Gastroesophageal sphincter (tissue), 3 donors: ENCODE results near the gene MTARC2.

Experiments
- CTCF ChIP-seq, 4 experiments: fragments of 200-600 bp in 2 of 4; fragments of 450-650 bp in 2 of 4; sonication (generic) in 1 of 4; IDR thresholded peaks; one replicate each; pipeline ENCODE4 v1.5.1; 2017 to 2019; ENCODE audit warnings: antibody characterized with exemption in 4 of 4, mild to moderate bottlenecking in 2 of 4, moderate library complexity in 2 of 4
- POLR2A ChIP-seq, 2 donors: fragments of 450-650 bp; IDR thresholded peaks; one replicate each; pipeline ENCODE4 v1.6.1; 2017; ENCODE audit warnings: antibody characterized with exemption in 2 of 2, mild to moderate bottlenecking in 2 of 2, moderate library complexity in 1 of 2

DNA sequence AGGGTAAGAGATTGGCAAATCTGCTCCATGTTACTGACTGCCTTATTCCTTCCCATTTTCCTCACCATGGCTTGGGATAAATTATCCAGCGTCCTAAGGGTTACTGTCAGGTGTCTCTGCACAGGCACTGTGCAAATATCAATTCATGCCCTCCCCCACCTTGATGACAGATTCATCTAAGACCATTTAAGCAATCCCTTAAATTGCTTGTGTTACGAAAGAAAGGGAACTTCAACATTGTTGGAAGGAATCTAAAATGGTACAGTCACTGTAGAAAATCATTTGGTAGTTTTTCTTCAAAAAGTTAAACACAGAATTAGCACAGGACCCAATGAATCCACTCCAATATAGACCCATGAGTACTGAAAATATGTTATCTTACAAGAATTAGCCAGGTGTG lies 17.6 kb upstream of the MTARC2 start:
- TF ChIP-seq CTCF (IDR thresholded peaks at IDR 0.05) (no peak), POLR2A (IDR thresholded peaks at IDR 0.05) (no peak)
